ENCODE results near the gene FAM236B. TPM values are rescaled to one million over a fixed set of nuclear protein-coding genes. Genes with fewer than 3 reads are reported as not detected.
A peak's percentile ranks its signal among the peaks of the same experiment; 100 is the strongest.
"Not testable (repeated sequence)": the region's sequence is repeated elsewhere in the genome, so short reads cannot be mapped to it uniquely, and the experiment has no call there.

The FAM236B gene

GRCh38 chrX:72748545-72748944, 33.9 kb downstream of the FAM236B start:
- not testable (repeated sequence) for H4K5ac ChIP-seq (ENCODE audit: low read length); H3K4me3 ChIP-seq (ENCODE audit: low read length); H3K9ac ChIP-seq (ENCODE audit: low read length); H3K18ac ChIP-seq (ENCODE audit: low read length); H3K4ac ChIP-seq (ENCODE audit: low read depth, low read length); H3K23ac ChIP-seq (ENCODE audit: low read length); H3K27ac ChIP-seq (ENCODE audit: low read depth, low read length); H3K79me1 ChIP-seq (ENCODE audit: low read length); H3K4me2 ChIP-seq (ENCODE audit: low read length); H2BK5ac ChIP-seq (ENCODE audit: low read length); H3K4me1 ChIP-seq (ENCODE audit: control insufficient read depth, low read depth, low read length); H3K36me3 ChIP-seq (ENCODE audit: control insufficient read depth, insufficient read depth, low read length); H4K8ac ChIP-seq (ENCODE audit: low read depth, low read length); H3K56ac ChIP-seq (ENCODE audit: low read length); H2BK120ac ChIP-seq (ENCODE audit: low read depth, low read length); H3K79me2 ChIP-seq (ENCODE audit: control insufficient read depth, insufficient read depth, low read length); H2AK5ac ChIP-seq (ENCODE audit: low read length); DNase-seq; H3K27me3 ChIP-seq (ENCODE audit: insufficient read depth, low read length, poor library complexity); H2BK15ac ChIP-seq (replicated peaks; ENCODE audit: low read depth)
- no CpG with 5 or more reads among the region's 3 CpGs for WGBS (ENCODE audit: extremely low coverage, insufficient coverage, low lambda C conversion rate)

GRCh38 chrX:72745546-72745945, 36.9 kb downstream of the FAM236B start:
- H2BK15ac ChIP-seq (replicated peaks; ENCODE audit: low read depth); H3K36me3 ChIP-seq (ENCODE audit: control insufficient read depth, insufficient read depth, low read length); H3K79me2 ChIP-seq (ENCODE audit: control insufficient read depth, insufficient read depth, low read length); H3K4ac ChIP-seq (ENCODE audit: low read depth, low read length); H3K4me3 ChIP-seq (ENCODE audit: low read length); H2AK5ac ChIP-seq (ENCODE audit: low read length); H3K27me3 ChIP-seq (ENCODE audit: insufficient read depth, low read length, poor library complexity); H3K27ac ChIP-seq (ENCODE audit: low read depth, low read length); H3K4me1 ChIP-seq (ENCODE audit: control insufficient read depth, low read depth, low read length); DNase-seq; H3K9ac ChIP-seq (ENCODE audit: low read length); H3K4me2 ChIP-seq (ENCODE audit: low read length); H3K79me1 ChIP-seq (ENCODE audit: low read length); H2BK120ac ChIP-seq (ENCODE audit: low read depth, low read length); H2BK5ac ChIP-seq (ENCODE audit: low read length); H3K23ac ChIP-seq (ENCODE audit: low read length); H3K18ac ChIP-seq (ENCODE audit: low read length); H4K5ac ChIP-seq (ENCODE audit: low read length); H4K8ac ChIP-seq (ENCODE audit: low read depth, low read length); H3K56ac ChIP-seq (ENCODE audit: low read length): not testable (repeated sequence)
- no CpG with 5 or more reads among the region's 7 CpGs for WGBS (ENCODE audit: extremely low coverage, insufficient coverage, low lambda C conversion rate)

GRCh38 chrX:72735561-72735960, 46.9 kb downstream of the FAM236B start:
- no peaks in the 10 kb centered on the region for H3K79me1 ChIP-seq (ENCODE audit: low read length)
- no peaks in the 10 kb centered on the region for H3K79me2 ChIP-seq (ENCODE audit: control insufficient read depth, insufficient read depth, low read length)
- no peaks in the 10 kb centered on the region for H3K27me3 ChIP-seq (ENCODE audit: insufficient read depth, low read length, poor library complexity)
- no peak for DNase-seq
- no peaks in the 10 kb centered on the region for H3K4me1 ChIP-seq (ENCODE audit: control insufficient read depth, low read depth, low read length)
- H3K4me2 ChIP-seq (ENCODE audit: low read length) = no peak overlapping the region
- no peak overlapping the region for H3K27ac ChIP-seq (ENCODE audit: low read depth, low read length)
- no peak overlapping the region for H2AK5ac ChIP-seq (ENCODE audit: low read length)
- H4K5ac ChIP-seq (ENCODE audit: low read length) = no peak overlapping the region
- no peak overlapping the region for H2BK15ac ChIP-seq (replicated peaks; ENCODE audit: low read depth)
- no peak overlapping the region for H3K4me3 ChIP-seq (ENCODE audit: low read length)
- WGBS (ENCODE audit: extremely low coverage, insufficient coverage, low lambda C conversion rate) = no CpG with 5 or more reads among the region's 1 CpG
- no peak overlapping the region for H3K23ac ChIP-seq (ENCODE audit: low read length)
- no peak overlapping the region for H3K4ac ChIP-seq (ENCODE audit: low read depth, low read length)
- no peak overlapping the region for H3K18ac ChIP-seq (ENCODE audit: low read length)
- no peak overlapping the region for H2BK120ac ChIP-seq (ENCODE audit: low read depth, low read length)
- no peak overlapping the region for H3K56ac ChIP-seq (ENCODE audit: low read length)
- no peak overlapping the region for H4K8ac ChIP-seq (ENCODE audit: low read depth, low read length)
- no peak overlapping the region for H3K9ac ChIP-seq (ENCODE audit: low read length)
- no peaks in the 10 kb centered on the region for H3K36me3 ChIP-seq (ENCODE audit: control insufficient read depth, insufficient read depth, low read length)
- no peak overlapping the region for H2BK5ac ChIP-seq (ENCODE audit: low read length)

GRCh38 chrX:72733636-72734035, 48.8 kb downstream of the FAM236B start:
- not testable (repeated sequence) for H3K27me3 ChIP-seq (ENCODE audit: insufficient read depth, low read length, poor library complexity); H3K4ac ChIP-seq (ENCODE audit: low read depth, low read length); H3K27ac ChIP-seq (ENCODE audit: low read depth, low read length); H3K23ac ChIP-seq (ENCODE audit: low read length); H4K5ac ChIP-seq (ENCODE audit: low read length); H2BK120ac ChIP-seq (ENCODE audit: low read depth, low read length); H3K4me3 ChIP-seq (ENCODE audit: low read length); H3K79me2 ChIP-seq (ENCODE audit: control insufficient read depth, insufficient read depth, low read length); H3K36me3 ChIP-seq (ENCODE audit: control insufficient read depth, insufficient read depth, low read length); H3K9ac ChIP-seq (ENCODE audit: low read length); H2AK5ac ChIP-seq (ENCODE audit: low read length); H3K4me1 ChIP-seq (ENCODE audit: control insufficient read depth, low read depth, low read length); H3K79me1 ChIP-seq (ENCODE audit: low read length); H2BK15ac ChIP-seq (replicated peaks; ENCODE audit: low read depth); H3K56ac ChIP-seq (ENCODE audit: low read length); H3K18ac ChIP-seq (ENCODE audit: low read length); H4K8ac ChIP-seq (ENCODE audit: low read depth, low read length); H2BK5ac ChIP-seq (ENCODE audit: low read length); H3K4me2 ChIP-seq (ENCODE audit: low read length)
- peak; percentile 52 for DNase-seq
- WGBS (ENCODE audit: extremely low coverage, insufficient coverage, low lambda C conversion rate) = no CpG with 5 or more reads among the region's 8 CpGs

Small RNA genes within 50 kb of the gene (small RNA-seq; reads per million reads assigned to genes)
- not detected for gene RNU1-112P (ENCODE audit: insufficient read depth)
